ENCODE data around the gene TBC1D32. TPM values are rescaled to one million over a fixed set of nuclear protein-coding genes. Genes with fewer than 3 reads are reported as not detected.
"Not testable (repeated sequence)": the region's sequence is repeated elsewhere in the genome, so short reads cannot be mapped to it uniquely, and the experiment has no call there.

Gene TBC1D32
- total RNA-seq, 1 donor from 2014 or later: 6.6 TPM

- intact Hi-C loops (cut with micrococcal nuclease): no loop called here
- DNase-seq (ENCODE audit: low spot score): no peak
- Mint-ChIP-seq H3K27me3 (ENCODE audit: low read depth) (no peaks in the 10 kb centered on the region), H3K4me1 (ENCODE audit: low read depth) (no peaks in the 10 kb centered on the region), H3K36me3 (ENCODE audit: low read depth) (no peaks in the 10 kb centered on the region), H3K27ac (no peak overlapping the region), H3K9me3 (no peaks in the 10 kb centered on the region), H3K4me3 (ENCODE audit: low read depth) (no peak overlapping the region)
These were observed 144.2 kb downstream of the TBC1D32 start for GRCh38 chr6:121190122-121190521.

- H3K9me3 Mint-ChIP-seq: no peaks in the 10 kb centered on the region
- H3K4me3 Mint-ChIP-seq (ENCODE audit: low read depth): no peak overlapping the region
- H3K4me1 Mint-ChIP-seq (ENCODE audit: low read depth): no peaks in the 10 kb centered on the region
- no peak overlapping the region for H3K27ac Mint-ChIP-seq
- DNase-seq (ENCODE audit: low spot score): no peak
- no peaks in the 10 kb centered on the region for H3K36me3 Mint-ChIP-seq (ENCODE audit: low read depth)
- intact Hi-C loops (cut with micrococcal nuclease): no loop called here
- no peaks in the 10 kb centered on the region for H3K27me3 Mint-ChIP-seq (ENCODE audit: low read depth)
These were observed 145.9 kb downstream of the TBC1D32 start for GRCh38 chr6:121188356-121188755.

GRCh38 chr6:121187833-121188200 lies 146.5 kb downstream of the TBC1D32 start:
- Mint-ChIP-seq H3K36me3 (ENCODE audit: low read depth) (no peaks in the 10 kb centered on the region), H3K27ac (no peak overlapping the region), H3K4me1 (ENCODE audit: low read depth) (no peaks in the 10 kb centered on the region), H3K27me3 (ENCODE audit: low read depth) (no peaks in the 10 kb centered on the region), H3K4me3 (ENCODE audit: low read depth) (no peak overlapping the region), H3K9me3 (no peaks in the 10 kb centered on the region)
- intact Hi-C loops (cut with micrococcal nuclease): no loop called here
- DNase-seq (ENCODE audit: low spot score): no peak

- Mint-ChIP-seq H3K27ac (no peak overlapping the region), H3K27me3 (ENCODE audit: low read depth) (no peaks in the 10 kb centered on the region), H3K36me3 (ENCODE audit: low read depth) (no peaks in the 10 kb centered on the region), H3K9me3 (no peaks in the 10 kb centered on the region), H3K4me3 (ENCODE audit: low read depth) (no peak overlapping the region), H3K4me1 (ENCODE audit: low read depth) (no peaks in the 10 kb centered on the region)
- intact Hi-C loops (cut with micrococcal nuclease): no loop called here
- DNase-seq (ENCODE audit: low spot score): no peak
These were observed 147.0 kb downstream of the TBC1D32 start for GRCh38 chr6:121187200-121187832.

GRCh38 chr6:121183742-121184141 lies 150.5 kb downstream of the TBC1D32 start:
- Mint-ChIP-seq H3K27ac (no peak overlapping the region), H3K9me3 (peaks cover 7% of the 10 kb centered on the region), H3K4me1 (ENCODE audit: low read depth) (no peaks in the 10 kb centered on the region), H3K27me3 (ENCODE audit: low read depth) (no peaks in the 10 kb centered on the region), H3K4me3 (ENCODE audit: low read depth) (no peak overlapping the region), H3K36me3 (ENCODE audit: low read depth) (peaks cover 7% of the 10 kb centered on the region)
- intact Hi-C loops (cut with micrococcal nuclease): no loop called here
- DNase-seq (ENCODE audit: low spot score): no peak

GRCh38 chr6:121175827-121176226 lies 158.5 kb downstream of the TBC1D32 start:
- peaks cover 4% of the 10 kb centered on the region for H3K36me3 Mint-ChIP-seq (ENCODE audit: low read depth)
- no peak for DNase-seq (ENCODE audit: low spot score)
- no peak overlapping the region for H3K4me3 Mint-ChIP-seq (ENCODE audit: low read depth)
- intact Hi-C loops (cut with micrococcal nuclease): no loop called here
- no peaks in the 10 kb centered on the region for H3K4me1 Mint-ChIP-seq (ENCODE audit: low read depth)
- no peak overlapping the region for H3K27ac Mint-ChIP-seq
- no peaks in the 10 kb centered on the region for H3K27me3 Mint-ChIP-seq (ENCODE audit: low read depth)
- peaks cover 4% of the 10 kb centered on the region for H3K9me3 Mint-ChIP-seq

- H3K4me3 Mint-ChIP-seq (ENCODE audit: low read depth); H3K4me1 Mint-ChIP-seq (ENCODE audit: low read depth); DNase-seq (ENCODE audit: low spot score); H3K27ac Mint-ChIP-seq; H3K36me3 Mint-ChIP-seq (ENCODE audit: low read depth); H3K27me3 Mint-ChIP-seq (ENCODE audit: low read depth); H3K9me3 Mint-ChIP-seq; intact Hi-C loops (cut with micrococcal nuclease): not testable (repeated sequence)
These were observed 161.8 kb downstream of the TBC1D32 start for GRCh38 chr6:121172451-121172850.

GRCh38 chr6:121171879-121172278 lies 162.4 kb downstream of the TBC1D32 start:
- Mint-ChIP-seq H3K4me1 (ENCODE audit: low read depth) (no peaks in the 10 kb centered on the region), H3K9me3 (peaks cover 5% of the 10 kb centered on the region), H3K36me3 (ENCODE audit: low read depth) (peaks cover 3% of the 10 kb centered on the region), H3K27me3 (ENCODE audit: low read depth) (no peaks in the 10 kb centered on the region), H3K27ac (no peak overlapping the region), H3K4me3 (ENCODE audit: low read depth) (no peak overlapping the region)
- DNase-seq (ENCODE audit: low spot score): no peak
- intact Hi-C loops (cut with micrococcal nuclease): no loop called here

GRCh38 chr6:121161886-121162285 lies 172.4 kb downstream of the TBC1D32 start:
- H3K27me3 Mint-ChIP-seq (ENCODE audit: low read depth): no peaks in the 10 kb centered on the region

GRCh38 chr6:121160276-121160675 lies 174.0 kb downstream of the TBC1D32 start:
- intact Hi-C loops (cut with micrococcal nuclease): no loop called here
- H3K4me3 Mint-ChIP-seq (ENCODE audit: low read depth): no peak overlapping the region
- H3K36me3 Mint-ChIP-seq (ENCODE audit: low read depth): peaks cover 34% of the 10 kb centered on the region
- no peaks in the 10 kb centered on the region for H3K4me1 Mint-ChIP-seq (ENCODE audit: low read depth)
- H3K27me3 Mint-ChIP-seq (ENCODE audit: low read depth): no peaks in the 10 kb centered on the region
- H3K9me3 Mint-ChIP-seq: peaks cover 29% of the 10 kb centered on the region
- DNase-seq (ENCODE audit: low spot score): no peak
- H3K27ac Mint-ChIP-seq: no peak overlapping the region

More at GRCh38 chr6:121161886-121162285, 172.4 kb downstream of the TBC1D32 start:
- H3K4me3 Mint-ChIP-seq (ENCODE audit: low read depth): no peak overlapping the region
- no peak for DNase-seq (ENCODE audit: low spot score)
- H3K27ac Mint-ChIP-seq: no peak overlapping the region
- peaks cover 29% of the 10 kb centered on the region for H3K36me3 Mint-ChIP-seq (ENCODE audit: low read depth)
- intact Hi-C loops (cut with micrococcal nuclease): no loop called here
- H3K4me1 Mint-ChIP-seq (ENCODE audit: low read depth): no peaks in the 10 kb centered on the region
- H3K9me3 Mint-ChIP-seq: peaks cover 19% of the 10 kb centered on the region

- DNase-seq (ENCODE audit: low spot score): no peak
- intact Hi-C loops (cut with micrococcal nuclease): no loop called here
- H3K4me3 Mint-ChIP-seq (ENCODE audit: low read depth): no peak overlapping the region
- no peak overlapping the region for H3K27ac Mint-ChIP-seq
- H3K9me3 Mint-ChIP-seq: peaks cover 39% of the 10 kb centered on the region
- H3K4me1 Mint-ChIP-seq (ENCODE audit: low read depth): no peaks in the 10 kb centered on the region
- peaks cover 34% of the 10 kb centered on the region for H3K36me3 Mint-ChIP-seq (ENCODE audit: low read depth)
- no peaks in the 10 kb centered on the region for H3K27me3 Mint-ChIP-seq (ENCODE audit: low read depth)
These were observed 175.4 kb downstream of the TBC1D32 start for GRCh38 chr6:121158891-121159290.

- no peaks in the 10 kb centered on the region for H3K27me3 Mint-ChIP-seq (ENCODE audit: low read depth)
- peaks cover 39% of the 10 kb centered on the region for H3K9me3 Mint-ChIP-seq
- no peaks in the 10 kb centered on the region for H3K4me1 Mint-ChIP-seq (ENCODE audit: low read depth)
- H3K4me3 Mint-ChIP-seq (ENCODE audit: low read depth): no peak overlapping the region
- intact Hi-C loops (cut with micrococcal nuclease): no loop called here
- H3K36me3 Mint-ChIP-seq (ENCODE audit: low read depth): peaks cover 34% of the 10 kb centered on the region
- no peak overlapping the region for H3K27ac Mint-ChIP-seq
- DNase-seq (ENCODE audit: low spot score): no peak
These were observed 175.8 kb downstream of the TBC1D32 start for GRCh38 chr6:121158438-121158837.

- Mint-ChIP-seq H3K27ac (no peak overlapping the region), H3K27me3 (ENCODE audit: low read depth) (no peaks in the 10 kb centered on the region), H3K36me3 (ENCODE audit: low read depth) (peaks cover 34% of the 10 kb centered on the region), H3K4me1 (ENCODE audit: low read depth) (no peaks in the 10 kb centered on the region), H3K9me3 (peaks cover 41% of the 10 kb centered on the region), H3K4me3 (ENCODE audit: low read depth) (no peak overlapping the region)
- no peak for DNase-seq (ENCODE audit: low spot score)
- intact Hi-C loops (cut with micrococcal nuclease): no loop called here
These were observed 176.4 kb downstream of the TBC1D32 start for GRCh38 chr6:121157906-121158305.

- Mint-ChIP-seq H3K36me3 (ENCODE audit: low read depth) (peaks cover 4% of the 10 kb centered on the region), H3K9me3 (no peaks in the 10 kb centered on the region), H3K27me3 (ENCODE audit: low read depth) (no peaks in the 10 kb centered on the region), H3K4me3 (ENCODE audit: low read depth) (no peak overlapping the region), H3K4me1 (ENCODE audit: low read depth) (no peaks in the 10 kb centered on the region), H3K27ac (no peak overlapping the region)
- intact Hi-C loops (cut with micrococcal nuclease): no loop called here
- DNase-seq (ENCODE audit: low spot score): no peak
These were observed 190.8 kb downstream of the TBC1D32 start for GRCh38 chr6:121143476-121143875.
